GM12878 (cell line): ENCODE data around the gene CLEC20A. TPM values are rescaled to one million over a fixed set of nuclear protein-coding genes. Genes with fewer than 3 reads are reported as not detected.

Experiments used
- ATAC-seq: fragments of 200-7000 bp; cut with Tn5 transposase; 3 replicates; pipeline ENCODE4 v1.9.1; 2020; ENCODE audit warnings: mild to moderate bottlenecking, moderate library complexity
- BruUV-seq: library from RNA; stranded (reverse); fragments of 400-500 nt; replicated peaks from 2 replicates; lab custom pipeline; 2021; lab: Mats Ljungman, UMichigan
- CTCF ChIA-PET: fragments of 300-600 bp; sonication (Branson Sonifier 250); formaldehyde crosslinking; extraction: SDS; loops from one replicate; lab custom pipeline; 2021; ENCODE audit warnings: inconsistent platforms; lab: Yijun Ruan, JAX
- POLR2A ChIA-PET: fragments of 350-600 bp; formaldehyde crosslinking; extraction: SDS; loops from one replicate; lab custom pipeline; 2021; ENCODE audit warnings: inconsistent platforms; lab: Charles Lee
- RAD21 ChIA-PET: fragments of 300-600 bp; sonication (Branson Sonifier 250); formaldehyde crosslinking; loops from one replicate; lab custom pipeline; 2023; ENCODE audit warnings: antibody characterized with exemption; ENCODE audit not compliant: unreplicated experiment; lab: Charles Lee
- SMC1A ChIA-PET: fragments of 300-600 bp; sonication (Branson Sonifier 250); formaldehyde crosslinking; loops from one replicate; lab custom pipeline; 2023; ENCODE audit not compliant: unreplicated experiment, uncharacterized antibody; lab: Charles Lee
- DNase-seq: peaks from one replicate; pipeline ENCODE4 v3.0.0-alpha.2; 2011; ENCODE audit warnings: low read depth, low spot score
- FAIRE-seq: peaks from 3 replicates; lab custom pipeline; 2011; peaks lifted over from hg19 to GRCh38; lab: Jason Lieb, UNC
- H2AFZ ChIP-seq: 2 replicates; pipeline ENCODE4 v1.6.0; 2011; ENCODE audit warnings: low read depth, low read length, control low read depth; ENCODE audit not compliant: control insufficient read depth
- H3K27ac ChIP-seq: 2 replicates; pipeline ENCODE4 v1.5.1; 2011; ENCODE audit warnings: control low read depth; ENCODE audit not compliant: control insufficient read depth, insufficient read depth
- H3K27me3 ChIP-seq, 2 experiments: replicated peaks in 1 of 2; 2 replicates each; pipeline versions ENCODE4 v1.6.0 to v1.6.1; 2011; ENCODE audit warnings: low read length in 1 of 2; ENCODE audit not compliant: control insufficient read depth in 2 of 2, insufficient read depth in 2 of 2
- H3K36me3 ChIP-seq, 2 experiments: 2 replicates each; pipeline ENCODE4 v1.5.1; 2011; ENCODE audit warnings: low read length in 1 of 2; ENCODE audit not compliant: control insufficient read depth in 2 of 2, insufficient read depth in 2 of 2
- H3K4me1 ChIP-seq: 2 replicates; pipeline ENCODE4 v1.6.1; 2011; ENCODE audit warnings: mild to moderate bottlenecking, low read length, moderate library complexity, mixed read lengths; ENCODE audit not compliant: control insufficient read depth, insufficient read depth
- H3K4me2 ChIP-seq: 2 replicates; pipeline ENCODE4 v1.6.0; 2011; ENCODE audit warnings: control low read depth; ENCODE audit not compliant: control insufficient read depth, insufficient read depth
- H3K4me3 ChIP-seq: fragments of 200-600 bp; sonication (generic); 2 replicates; pipeline ENCODE4 v1.5.1; 2016
- H3K79me2 ChIP-seq: 2 replicates; pipeline ENCODE4 v1.6.0; 2011; ENCODE audit warnings: low read length; ENCODE audit not compliant: control insufficient read depth, insufficient read depth
- H3K9ac ChIP-seq: 2 replicates; pipeline ENCODE4 v1.8.0; 2011; ENCODE audit warnings: low read length, control low read depth, mixed read lengths; ENCODE audit not compliant: control insufficient read depth, insufficient read depth
- H3K9me3 ChIP-seq: replicated peaks from 3 replicates; pipeline ENCODE4 v1.5.1; 2011; ENCODE audit warnings: mild to moderate bottlenecking, low read length; ENCODE audit not compliant: control insufficient read depth, insufficient read depth
- H4K20me1 ChIP-seq: 2 replicates; pipeline ENCODE4 v1.6.0; 2011; ENCODE audit not compliant: control insufficient read depth, insufficient read depth
- BCL11A ChIP-seq: IDR thresholded peaks from 2 replicates; pipeline ENCODE4 v1.6.1; 2011; ENCODE audit warnings: low read depth, low read length
- EGR1 ChIP-seq, 2 experiments: IDR thresholded peaks; 1 replicate in 1 of 2; 2 replicates in 1 of 2; pipeline ENCODE4 v1.6.1; 2011 to 2012; ENCODE audit warnings: low read depth in 2 of 2, low read length in 2 of 2, borderline replicate concordance in 1 of 2, mild to moderate bottlenecking in 1 of 2, moderate library complexity in 1 of 2
- ETV6 ChIP-seq, 2 experiments: fragments of 450-650 bp in 1 of 2; IDR thresholded peaks in 1 of 2; conservative IDR thresholded peaks in 1 of 2; 2 replicates each; pipeline ENCODE4 v1.6.1; 2014; ENCODE audit warnings: antibody characterized with exemption in 1 of 2, borderline replicate concordance in 1 of 2, low read depth in 1 of 2, mild to moderate bottlenecking in 1 of 2, moderate library complexity in 1 of 2
- FOS ChIP-seq: IDR thresholded peaks from 3 replicates; pipeline ENCODE4 v1.6.1; 2011; ENCODE audit warnings: borderline replicate concordance; ENCODE audit not compliant: insufficient read length; ENCODE audit errors: extremely low read depth
- MTA2 ChIP-seq: fragments of 450-650 bp; IDR thresholded peaks from 2 replicates; pipeline ENCODE4 v1.6.1; 2016; ENCODE audit warnings: low read depth, mild to moderate bottlenecking, moderate library complexity
- MTA3 ChIP-seq: IDR thresholded peaks from 2 replicates; pipeline ENCODE4 v1.6.1; 2012; ENCODE audit warnings: low read length, inconsistent platforms, borderline replicate concordance
- NFXL1 ChIP-seq: fragments of 450-650 bp; IDR thresholded peaks from 2 replicates; pipeline ENCODE4 v1.6.1; 2017; ENCODE audit warnings: antibody characterized with exemption, mild to moderate bottlenecking, borderline replicate concordance
- NR2F1 ChIP-seq: fragments of 450-650 bp; conservative IDR thresholded peaks from 2 replicates; pipeline ENCODE4 v1.6.1; 2017; ENCODE audit warnings: mild to moderate bottlenecking
- POU2F2 ChIP-seq: IDR thresholded peaks from 3 replicates; pipeline ENCODE4 v1.6.1; 2011; ENCODE audit warnings: low read depth, mild to moderate bottlenecking, low read length, borderline replicate concordance
- PRDM15 ChIP-seq: fragments of 450-650 bp; formaldehyde crosslinking; IDR thresholded peaks from 2 replicates; pipeline ENCODE4 v1.4.0; 2020; ENCODE audit warnings: mild to moderate bottlenecking, moderate library complexity
- SMARCA5 ChIP-seq: fragments of 450-650 bp; IDR thresholded peaks from 2 replicates; pipeline ENCODE4 v1.6.1; 2017; ENCODE audit warnings: mild to moderate bottlenecking
- SMC3 ChIP-seq: IDR thresholded peaks from 2 replicates; pipeline ENCODE4 v1.6.1; 2011; ENCODE audit warnings: low read length, improper control_type of control experiment, borderline replicate concordance
- ZNF217 ChIP-seq: fragments of 450-650 bp; IDR thresholded peaks from 2 replicates; pipeline ENCODE4 v1.6.1; 2017; ENCODE audit warnings: antibody characterized with exemption, mild to moderate bottlenecking
- whole genome bisulfite sequencing: methylation state at CpG from one replicate; pipeline ENCODE4 v1.1.6; 2016; ENCODE audit warnings: low lambda C conversion rate; ENCODE audit not compliant: insufficient replicate concordance, insufficient coverage; ENCODE audit errors: missing lambda C conversion rate; 5-methylcytosine and 5-hydroxymethylcytosine counted together
- in situ Hi-C: fragments of 300-500 bp; cut with MboI; formaldehyde crosslinking; loops from 9 replicates; pipeline ENCODE4 v1.14.3; 2018; ENCODE audit warnings: mixed read lengths
- intact Hi-C: fragments of 100-400 bp; cut with micrococcal nuclease; formaldehyde crosslinking; loops from one replicate; pipeline ENCODE4 v1.14.2; 2022; ENCODE audit not compliant: unreplicated experiment
- polyA plus RNA-seq, 11 experiments: library from polyadenylated mRNA; depleted of rRNA in 4 of 11; unstranded in 6 of 11; stranded (reverse) in 5 of 11; fragments of >200 nt; fragmentation: Nextera tagmentation in 4 of 11; fragmentation: Illumina TruSeq in 1 of 11; extraction: Ambion mirVana in 4 of 11; extraction: Trizol in 1 of 11; gene quantifications; 1 replicate in 1 of 11; 2 replicates in 10 of 11; pipeline versions ENCODE4 v1.2.1 to v1.2.3, GENCODE V29; 2011 to 2016; ENCODE audit warnings: inconsistent platforms in 2 of 11, missing spikeins in 2 of 11, low read depth in 1 of 11
- total RNA-seq, 4 experiments: library from RNA; depleted of rRNA in 3 of 4; stranded (reverse); fragments of >200 nt in 3 of 4; fragmentation: Illumina TruSeq in 1 of 4; extraction: Trizol in 1 of 4; gene quantifications; 2 replicates each; pipeline versions ENCODE4 v1.2.1 to v1.2.3, GENCODE V29; 2013 to 2021
- TF ChIP-seq, protein P1 (sequence below): fragments of 150-350 bp; IDR thresholded peaks from 2 replicates; pipeline ENCODE4 v1.6.1; 2014; ENCODE audit warnings: mild to moderate bottlenecking, low read depth, low read length
- TF ChIP-seq, protein P2 (sequence below): IDR thresholded peaks from 2 replicates; pipeline ENCODE4 v1.6.1; 2011; ENCODE audit warnings: low read depth, low read length, improper control_type of control experiment, borderline replicate concordance
- TF ChIP-seq, protein P3 (sequence below): fragments of 450-650 bp; IDR thresholded peaks from 2 replicates; pipeline ENCODE4 v1.6.1; 2017; ENCODE audit warnings: borderline replicate concordance

Gene CLEC20A
- total and polyA plus RNA-seq, 10 of the 15 experiments (the other 5 are each of a cell fraction or from before 2014, with no cell fraction given), result not detected

DNA sequence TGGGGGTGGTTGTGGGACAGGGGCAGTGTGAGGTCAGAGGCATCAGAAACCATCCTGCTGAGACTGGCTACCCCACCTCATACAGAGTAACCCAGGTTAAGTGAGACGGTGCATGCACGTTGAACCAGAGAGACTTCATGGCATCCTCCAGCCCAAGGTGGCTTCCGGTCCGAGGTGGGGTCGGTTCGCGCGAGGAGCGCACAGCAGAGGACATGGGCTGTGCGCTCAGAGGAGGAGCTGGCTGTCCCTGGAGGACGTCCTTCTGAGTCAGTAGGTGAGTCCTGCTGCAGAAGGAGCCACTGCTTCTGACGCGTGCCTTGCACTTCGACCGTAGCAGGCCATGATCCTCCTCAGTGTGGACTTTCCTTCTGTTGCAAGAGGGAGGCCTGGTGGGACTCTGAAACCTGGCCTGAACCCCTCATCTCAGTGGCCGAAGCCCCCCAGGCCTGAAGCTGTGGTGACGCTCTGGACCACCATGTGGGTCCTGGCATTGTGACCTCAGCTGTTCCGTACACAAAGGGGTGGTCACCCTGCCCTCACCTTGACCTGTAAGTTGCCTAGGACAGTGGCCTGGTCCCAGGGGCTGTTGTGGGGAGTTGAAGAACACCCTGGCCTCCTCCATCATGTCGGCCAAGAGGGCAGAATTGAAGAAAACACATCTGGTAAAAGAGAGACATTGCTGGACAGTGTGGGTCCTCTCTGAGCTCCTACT is 16.0 kb upstream of the CLEC20A start, which contains the start of gene TEX35:
TEX35 (plus strand) TSS at position 544 of the 712 bp plus-strand sequence; CDS start at position 624, 80 bp downstream.
- ATAC-seq, result no peak
- no peaks in the 10 kb centered on the region for H3K36me3 ChIP-seq
- TF ChIP-seq NFXL1 (no peak), BCL11A (no peak), NR2F1 (no peak), ETV6 (conservative IDR thresholded peaks at IDR 0.05 in 1 of 2, IDR thresholded peaks at IDR 0.05 in 1 of 2; ENCODE audit: borderline replicate concordance in 1 of 2, low read depth in 1 of 2) (no peak), ZNF217 (no peak), SMC3 (no peak), EGR1 (IDR thresholded peaks at IDR 0.05; ENCODE audit: borderline replicate concordance in 1 of 2, low read depth in 2 of 2, low read length in 2 of 2) (no peak), POU2F2 (no peak), FOS (no peak), SMARCA5 (no peak), PRDM15 (CRISPR knock-in tag) (no peak), MTA3 (no peak), MTA2 (no peak)
- TF ChIP-seq, protein P1, sequence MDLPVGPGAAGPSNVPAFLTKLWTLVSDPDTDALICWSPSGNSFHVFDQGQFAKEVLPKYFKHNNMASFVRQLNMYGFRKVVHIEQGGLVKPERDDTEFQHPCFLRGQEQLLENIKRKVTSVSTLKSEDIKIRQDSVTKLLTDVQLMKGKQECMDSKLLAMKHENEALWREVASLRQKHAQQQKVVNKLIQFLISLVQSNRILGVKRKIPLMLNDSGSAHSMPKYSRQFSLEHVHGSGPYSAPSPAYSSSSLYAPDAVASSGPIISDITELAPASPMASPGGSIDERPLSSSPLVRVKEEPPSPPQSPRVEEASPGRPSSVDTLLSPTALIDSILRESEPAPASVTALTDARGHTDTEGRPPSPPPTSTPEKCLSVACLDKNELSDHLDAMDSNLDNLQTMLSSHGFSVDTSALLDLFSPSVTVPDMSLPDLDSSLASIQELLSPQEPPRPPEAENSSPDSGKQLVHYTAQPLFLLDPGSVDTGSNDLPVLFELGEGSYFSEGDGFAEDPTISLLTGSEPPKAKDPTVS, result no peak
- TF ChIP-seq, protein P2, sequence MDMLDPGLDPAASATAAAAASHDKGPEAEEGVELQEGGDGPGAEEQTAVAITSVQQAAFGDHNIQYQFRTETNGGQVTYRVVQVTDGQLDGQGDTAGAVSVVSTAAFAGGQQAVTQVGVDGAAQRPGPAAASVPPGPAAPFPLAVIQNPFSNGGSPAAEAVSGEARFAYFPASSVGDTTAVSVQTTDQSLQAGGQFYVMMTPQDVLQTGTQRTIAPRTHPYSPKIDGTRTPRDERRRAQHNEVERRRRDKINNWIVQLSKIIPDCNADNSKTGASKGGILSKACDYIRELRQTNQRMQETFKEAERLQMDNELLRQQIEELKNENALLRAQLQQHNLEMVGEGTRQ, result no peak
- TF ChIP-seq, protein P3, sequence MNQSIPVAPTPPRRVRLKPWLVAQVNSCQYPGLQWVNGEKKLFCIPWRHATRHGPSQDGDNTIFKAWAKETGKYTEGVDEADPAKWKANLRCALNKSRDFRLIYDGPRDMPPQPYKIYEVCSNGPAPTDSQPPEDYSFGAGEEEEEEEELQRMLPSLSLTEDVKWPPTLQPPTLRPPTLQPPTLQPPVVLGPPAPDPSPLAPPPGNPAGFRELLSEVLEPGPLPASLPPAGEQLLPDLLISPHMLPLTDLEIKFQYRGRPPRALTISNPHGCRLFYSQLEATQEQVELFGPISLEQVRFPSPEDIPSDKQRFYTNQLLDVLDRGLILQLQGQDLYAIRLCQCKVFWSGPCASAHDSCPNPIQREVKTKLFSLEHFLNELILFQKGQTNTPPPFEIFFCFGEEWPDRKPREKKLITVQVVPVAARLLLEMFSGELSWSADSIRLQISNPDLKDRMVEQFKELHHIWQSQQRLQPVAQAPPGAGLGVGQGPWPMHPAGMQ, result no peak
- TF ChIP-seq, all 136 proteins: peak for 0
- ChIA-PET SMC1A (no interaction called here), POLR2A (no interaction called here), CTCF (interaction anchor here (1.0 to 1.5 kb wide), 2 partner anchors 11 to 215 kb away, joined by 3 to 5 read pairs; no protein-coding TSS in a partner anchor), RAD21 (no interaction called here)
- no TSS peak for BruUV-seq
- Histone ChIP-seq H3K4me2 (no peak within 1 kb of the TSS), H3K9ac (no peak within 1 kb of the TSS), H3K9me3 (no peaks in the 10 kb centered on the region), H3K4me3 (no peak within 1 kb of the TSS), H3K27ac (no peak within 1 kb of the TSS), H3K79me2 (no peaks in the 10 kb centered on the region), H3K27me3 (peaks cover 0 to 2% of the 10 kb centered on the region in 2 experiments; a peak in 1 of 4 replicates), H2AFZ (no peak within 1 kb of the TSS), H3K4me1 (no peaks in the 10 kb centered on the region), H4K20me1 (no peaks in the 10 kb centered on the region)
- FAIRE-seq (no peak), DNase-seq (no peak)
- 56% methylated on average over 19 of the region's 19 CpGs for WGBS
- in situ Hi-C loops, result no loop called here
- intact Hi-C loops, result no loop called here
